ENCODE results near the gene CPNE5. TPM values are rescaled to one million over a fixed set of nuclear protein-coding genes. Genes with fewer than 3 reads are reported as not detected.

Gene CPNE5
- total RNA-seq, 2 experiments from 2014 or later: 0.19 to 0.28 TPM

DNA sequence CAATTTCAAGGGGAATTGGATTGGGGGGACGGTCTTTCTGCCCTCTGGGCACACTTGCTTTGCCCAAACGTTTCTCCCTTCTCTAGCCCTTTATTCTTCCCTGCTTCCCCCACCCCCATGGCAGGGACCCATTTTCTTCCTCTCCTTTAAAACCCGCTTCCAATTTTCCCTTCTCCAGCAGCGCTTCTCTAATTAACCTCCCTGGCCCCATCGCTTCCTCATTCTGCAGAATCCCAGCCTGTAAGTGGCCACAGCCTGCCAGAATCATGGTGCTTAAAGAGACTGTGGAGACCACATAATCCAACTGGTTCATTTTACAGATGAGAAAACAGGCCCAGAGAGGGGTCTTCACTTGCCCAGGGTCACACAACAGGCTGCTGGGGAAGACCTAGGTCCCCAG, 61.4 kb downstream of the CPNE5 start:
- ChIA-PET POLR2A (no interaction called here), CTCF (no interaction called here)
- Mint-ChIP-seq H3K36me3 (ENCODE audit: low read depth) (no peaks in the 10 kb centered on the region), H3K4me1 (ENCODE audit: low read depth) (peaks cover 3% of the 10 kb centered on the region), H3K9me3 (no peaks in the 10 kb centered on the region), H3K27ac (no peak overlapping the region), H3K27me3 (no peaks in the 10 kb centered on the region), H3K4me3 (no peak overlapping the region)
- no peaks in the 10 kb centered on the region for H3K36me3 ChIP-seq (ENCODE audit: insufficient read depth, low read length)
- peaks cover 0 to 4% of the 10 kb centered on the region in 2 experiments for H3K27me3 ChIP-seq (ENCODE audit: control insufficient read depth in 1 of 2, insufficient read depth in 2 of 2, low read length in 2 of 2)
- H3K27ac ChIP-seq (ENCODE audit: low read depth in 1 of 2, low read length in 2 of 2): no peak overlapping the region
- no peak for ATAC-seq (ENCODE audit: poor library complexity)
- DNase-seq: no peak
- intact Hi-C loops (cut with DNase I, micrococcal nuclease): no loop called here
- peaks cover 10% of the 10 kb centered on the region for H3K4me1 ChIP-seq (ENCODE audit: insufficient read depth, low read length)
- H3K9me3 ChIP-seq (ENCODE audit: control insufficient read depth in 1 of 2, insufficient read depth in 1 of 2, low read length in 2 of 2): no peaks in the 10 kb centered on the region
- TF ChIP-seq, protein P1, sequence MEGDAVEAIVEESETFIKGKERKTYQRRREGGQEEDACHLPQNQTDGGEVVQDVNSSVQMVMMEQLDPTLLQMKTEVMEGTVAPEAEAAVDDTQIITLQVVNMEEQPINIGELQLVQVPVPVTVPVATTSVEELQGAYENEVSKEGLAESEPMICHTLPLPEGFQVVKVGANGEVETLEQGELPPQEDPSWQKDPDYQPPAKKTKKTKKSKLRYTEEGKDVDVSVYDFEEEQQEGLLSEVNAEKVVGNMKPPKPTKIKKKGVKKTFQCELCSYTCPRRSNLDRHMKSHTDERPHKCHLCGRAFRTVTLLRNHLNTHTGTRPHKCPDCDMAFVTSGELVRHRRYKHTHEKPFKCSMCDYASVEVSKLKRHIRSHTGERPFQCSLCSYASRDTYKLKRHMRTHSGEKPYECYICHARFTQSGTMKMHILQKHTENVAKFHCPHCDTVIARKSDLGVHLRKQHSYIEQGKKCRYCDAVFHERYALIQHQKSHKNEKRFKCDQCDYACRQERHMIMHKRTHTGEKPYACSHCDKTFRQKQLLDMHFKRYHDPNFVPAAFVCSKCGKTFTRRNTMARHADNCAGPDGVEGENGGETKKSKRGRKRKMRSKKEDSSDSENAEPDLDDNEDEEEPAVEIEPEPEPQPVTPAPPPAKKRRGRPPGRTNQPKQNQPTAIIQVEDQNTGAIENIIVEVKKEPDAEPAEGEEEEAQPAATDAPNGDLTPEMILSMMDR (IDR thresholded peaks at IDR 0.05): no peak
- H3K4me3 ChIP-seq (ENCODE audit: low read length): no peak overlapping the region

DNA sequence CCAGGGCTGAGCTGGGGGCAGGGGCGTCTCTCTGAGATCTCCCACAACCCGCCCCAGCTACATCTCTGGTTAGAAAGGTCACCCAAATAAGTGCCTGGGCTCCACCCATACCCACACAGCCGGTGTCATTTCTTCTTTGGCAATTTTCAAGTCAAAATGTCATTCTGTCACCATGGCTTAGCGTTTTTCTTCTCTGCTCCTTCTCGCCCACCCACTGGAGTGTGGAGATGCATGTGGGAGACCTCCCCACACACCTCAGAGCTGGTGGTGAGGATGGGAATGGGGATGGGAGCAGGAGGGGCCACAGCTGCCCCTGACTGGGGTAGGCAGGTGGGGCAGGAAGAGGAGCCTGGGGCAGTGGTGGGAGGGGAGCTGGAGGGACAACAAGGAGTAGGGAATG, 63.1 kb downstream of the CPNE5 start:
- TF ChIP-seq, protein P1 (IDR thresholded peaks at IDR 0.05): no peak
- no peaks in the 10 kb centered on the region for H3K9me3 Mint-ChIP-seq
- POLR2A ChIA-PET: no interaction called here

DNA sequence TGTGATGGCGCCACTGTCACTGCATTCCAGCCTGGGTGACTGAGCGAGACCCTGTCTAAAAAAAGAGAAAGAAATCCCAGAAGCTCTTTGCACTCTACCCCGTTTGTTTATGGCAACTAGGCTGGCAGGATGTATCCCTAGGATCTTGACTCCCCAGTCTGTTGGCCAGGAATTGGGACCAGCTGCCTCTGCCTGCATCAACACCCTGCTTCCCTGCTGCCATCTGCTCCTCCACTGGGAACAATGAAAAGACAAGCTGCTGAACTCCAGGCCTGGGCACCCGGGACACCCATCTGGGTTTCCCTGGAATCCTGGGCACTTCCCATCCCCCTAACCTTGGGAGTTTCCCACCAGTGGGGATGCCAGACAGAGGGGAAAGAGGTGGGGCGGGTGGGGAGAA, 64.9 kb downstream of the CPNE5 start:
- Histone ChIP-seq H3K36me3 (ENCODE audit: insufficient read depth, low read length) (no peaks in the 10 kb centered on the region), H3K27ac (ENCODE audit: low read depth in 1 of 2, low read length in 2 of 2) (no peak overlapping the region), H3K27me3 (ENCODE audit: control insufficient read depth in 1 of 2, insufficient read depth in 2 of 2, low read length in 2 of 2) (peaks cover 0 to 2% of the 10 kb centered on the region in 2 experiments), H3K9me3 (ENCODE audit: control insufficient read depth in 1 of 2, insufficient read depth in 1 of 2, low read length in 2 of 2) (no peaks in the 10 kb centered on the region), H3K4me3 (ENCODE audit: low read length) (no peak overlapping the region), H3K4me1 (ENCODE audit: insufficient read depth, low read length) (peaks cover 28% of the 10 kb centered on the region)
- intact Hi-C loops (cut with DNase I, micrococcal nuclease): no loop called here
- Mint-ChIP-seq H3K9me3 (no peaks in the 10 kb centered on the region), H3K27me3 (no peaks in the 10 kb centered on the region), H3K4me1 (ENCODE audit: low read depth) (peaks cover 31% of the 10 kb centered on the region), H3K36me3 (ENCODE audit: low read depth) (no peaks in the 10 kb centered on the region), H3K4me3 (no peak overlapping the region), H3K27ac (no peak overlapping the region)
- DNase-seq (no peak), ATAC-seq (ENCODE audit: poor library complexity) (no peak)
- TF ChIP-seq, protein P1 (IDR thresholded peaks at IDR 0.05): no peak
- ChIA-PET POLR2A (no interaction called here), CTCF (no interaction called here)

More for the DNA sequence above, 63.1 kb downstream of the CPNE5 start:
- Histone ChIP-seq H3K4me3 (ENCODE audit: low read length) (no peak overlapping the region), H3K27me3 (ENCODE audit: control insufficient read depth in 1 of 2, insufficient read depth in 2 of 2, low read length in 2 of 2) (peaks cover 0 to 4% of the 10 kb centered on the region in 2 experiments), H3K27ac (ENCODE audit: low read depth in 1 of 2, low read length in 2 of 2) (no peak overlapping the region), H3K4me1 (ENCODE audit: insufficient read depth, low read length) (peaks cover 13% of the 10 kb centered on the region), H3K36me3 (ENCODE audit: insufficient read depth, low read length) (no peaks in the 10 kb centered on the region), H3K9me3 (ENCODE audit: control insufficient read depth in 1 of 2, insufficient read depth in 1 of 2, low read length in 2 of 2) (no peaks in the 10 kb centered on the region)
- H3K36me3 Mint-ChIP-seq (ENCODE audit: low read depth): no peaks in the 10 kb centered on the region
- H3K4me3 Mint-ChIP-seq: no peak overlapping the region
- DNase-seq (no peak), ATAC-seq (ENCODE audit: poor library complexity) (no peak)
- CTCF ChIA-PET: no interaction called here
- no peaks in the 10 kb centered on the region for H3K27me3 Mint-ChIP-seq
- no peak overlapping the region for H3K27ac Mint-ChIP-seq
- intact Hi-C loops (cut with DNase I, micrococcal nuclease): no loop called here
- H3K4me1 Mint-ChIP-seq (ENCODE audit: low read depth): peaks cover 13% of the 10 kb centered on the region
